Nephron (organoid): ENCODE measurements around the gene ADISSP.

Experiments
- H3K27ac Mint-ChIP-seq, 3 experiments: 2 replicates each; pipeline ENCODE4 v1.8.0; 2020; ENCODE audit warnings: mixed read lengths in 3 of 3, mild to moderate bottlenecking in 2 of 3, moderate library complexity in 1 of 3
- H3K27me3 Mint-ChIP-seq: 2 replicates; pipeline ENCODE4 v1.8.0; 2021; ENCODE audit warnings: low read depth, mild to moderate bottlenecking, moderate library complexity, mixed read lengths
- H3K36me3 Mint-ChIP-seq: 2 replicates; pipeline ENCODE4 v1.8.0; 2020; ENCODE audit warnings: low read depth, mixed read lengths
- H3K4me1 Mint-ChIP-seq: 2 replicates; pipeline ENCODE4 v1.8.0; 2020; ENCODE audit warnings: mixed read lengths
- H3K4me3 Mint-ChIP-seq, 3 experiments: 2 replicates each; pipeline ENCODE4 v1.8.0; 2020; ENCODE audit warnings: mild to moderate bottlenecking in 3 of 3, mixed read lengths in 3 of 3, moderate library complexity in 2 of 3
- H3K9me3 Mint-ChIP-seq: 2 replicates; pipeline ENCODE4 v1.8.0; 2020; ENCODE audit warnings: mixed read lengths
- CTCF ChIP-seq, 3 experiments: fragments of 200-600 bp; sonication (generic); IDR thresholded peaks; one replicate each; pipeline ENCODE4 v1.5.0; 2021; ENCODE audit warnings: antibody characterized with exemption in 3 of 3; ENCODE audit not compliant: unreplicated experiment in 3 of 3

Gene ADISSP

GRCh38 chr20:3803854-3804253 is 36.3 kb upstream of the ADISSP start:
- no peak for TF ChIP-seq CTCF (IDR thresholded peaks at IDR 0.05; ENCODE audit: unreplicated experiment in 3 of 3)
- H3K36me3 Mint-ChIP-seq: peaks cover 33% of the 10 kb centered on the region
- H3K4me1 Mint-ChIP-seq: peaks cover 67% of the 10 kb centered on the region
- H3K27me3 Mint-ChIP-seq: peaks cover 4% of the 10 kb centered on the region
- no peak overlapping the region for H3K4me3 Mint-ChIP-seq
- H3K27ac Mint-ChIP-seq: peak overlapping the region in 2 of 3 experiments; percentile 59 to 74
- H3K9me3 Mint-ChIP-seq: no peaks in the 10 kb centered on the region

GRCh38 chr20:3803289-3803688 is 35.7 kb upstream of the ADISSP start:
- no peak overlapping the region for H3K4me3 Mint-ChIP-seq
- peak overlapping the region in 2 of 3 experiments; percentile 59 to 74 for H3K27ac Mint-ChIP-seq
- peaks cover 33% of the 10 kb centered on the region for H3K36me3 Mint-ChIP-seq
- peaks cover 4% of the 10 kb centered on the region for H3K27me3 Mint-ChIP-seq
- H3K4me1 Mint-ChIP-seq: peaks cover 70% of the 10 kb centered on the region
- no peaks in the 10 kb centered on the region for H3K9me3 Mint-ChIP-seq
- TF ChIP-seq CTCF (IDR thresholded peaks at IDR 0.05; ENCODE audit: unreplicated experiment in 3 of 3): no peak

GRCh38 chr20:3802524-3803239 is 35.1 kb upstream of the ADISSP start:
- TF ChIP-seq CTCF (IDR thresholded peaks at IDR 0.05; ENCODE audit: unreplicated experiment in 3 of 3): no peak
- H3K4me3 Mint-ChIP-seq: peak overlapping the region in 2 of 3 experiments; percentile 32 to 53
- H3K36me3 Mint-ChIP-seq: peaks cover 33% of the 10 kb centered on the region
- peaks cover 70% of the 10 kb centered on the region for H3K4me1 Mint-ChIP-seq
- no peaks in the 10 kb centered on the region for H3K9me3 Mint-ChIP-seq
- H3K27ac Mint-ChIP-seq: peak overlapping the region in 2 of 3 experiments; percentile 59 to 74
- H3K27me3 Mint-ChIP-seq: peaks cover 4% of the 10 kb centered on the region

- peaks cover 4% of the 10 kb centered on the region for H3K27me3 Mint-ChIP-seq
- H3K4me1 Mint-ChIP-seq: peaks cover 70% of the 10 kb centered on the region
- no peak for TF ChIP-seq CTCF (IDR thresholded peaks at IDR 0.05; ENCODE audit: unreplicated experiment in 3 of 3)
- H3K36me3 Mint-ChIP-seq: peaks cover 33% of the 10 kb centered on the region
- H3K27ac Mint-ChIP-seq: no peak overlapping the region
- no peak overlapping the region for H3K4me3 Mint-ChIP-seq
- H3K9me3 Mint-ChIP-seq: no peaks in the 10 kb centered on the region
Measured at GRCh38 chr20:3801846-3802245, 34.3 kb upstream of the ADISSP start.

GRCh38 chr20:3801299-3801698 is 33.7 kb upstream of the ADISSP start:
- Mint-ChIP-seq H3K36me3 (peaks cover 33% of the 10 kb centered on the region), H3K9me3 (no peaks in the 10 kb centered on the region), H3K4me1 (peaks cover 70% of the 10 kb centered on the region), H3K27me3 (peaks cover 4% of the 10 kb centered on the region), H3K27ac (peak overlapping the region in 1 of 3 experiments; percentile 97), H3K4me3 (no peak overlapping the region)
- TF ChIP-seq CTCF (IDR thresholded peaks at IDR 0.05; ENCODE audit: unreplicated experiment in 3 of 3): no peak

- peaks cover 29% of the 10 kb centered on the region for H3K36me3 Mint-ChIP-seq
- TF ChIP-seq CTCF (IDR thresholded peaks at IDR 0.05; ENCODE audit: unreplicated experiment in 3 of 3): no peak
- peaks cover 4% of the 10 kb centered on the region for H3K27me3 Mint-ChIP-seq
- H3K27ac Mint-ChIP-seq: peak overlapping the region in 1 of 3 experiments; percentile 97
- peaks cover 73% of the 10 kb centered on the region for H3K4me1 Mint-ChIP-seq
- no peaks in the 10 kb centered on the region for H3K9me3 Mint-ChIP-seq
- no peak overlapping the region for H3K4me3 Mint-ChIP-seq
Measured at GRCh38 chr20:3800878-3801260, 33.3 kb upstream of the ADISSP start.
